HG02981 (cell line): ENCODE data around the gene NCAM1.

Experiments used
- ATAC-seq: cut with Tn5 transposase; IDR thresholded peaks from one replicate; pipeline ENCODE4 v1.9.1; 2021; ENCODE audit warnings: mild to moderate bottlenecking, moderate library complexity; ENCODE audit not compliant: unreplicated experiment

Gene NCAM1

GRCh38 chr11:113271551-113272245, 310.5 kb downstream of the NCAM1 start:
- ATAC-seq: no peak

DNA sequence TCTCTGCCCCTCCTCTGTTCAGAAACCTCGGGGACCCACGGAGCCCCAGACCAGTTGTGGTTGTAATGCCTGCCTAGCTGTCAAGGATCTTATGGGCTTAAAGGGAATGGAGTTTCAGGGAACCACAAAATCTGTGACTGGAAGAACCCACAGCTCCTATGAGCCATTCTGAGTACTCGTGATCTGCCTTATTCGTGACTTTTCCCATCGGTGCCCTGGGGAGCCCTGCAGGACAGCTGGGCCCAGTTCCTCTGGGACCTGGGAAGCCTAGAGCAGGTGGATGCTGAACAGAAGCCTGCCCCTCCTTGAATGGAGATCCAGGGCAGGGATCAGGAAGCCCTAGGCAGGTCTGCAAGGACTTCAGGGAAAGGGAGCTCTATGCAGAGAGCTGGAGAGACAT, 311.1 kb downstream of the NCAM1 start:
- no peak for ATAC-seq

- no peak for ATAC-seq
These were observed 311.9 kb downstream of the NCAM1 start for GRCh38 chr11:113272927-113273615.

- no peak for ATAC-seq
These were observed 312.5 kb downstream of the NCAM1 start for GRCh38 chr11:113273720-113274119.

GRCh38 chr11:113274713-113275582, 313.7 kb downstream of the NCAM1 start:
- ATAC-seq: no peak

DNA sequence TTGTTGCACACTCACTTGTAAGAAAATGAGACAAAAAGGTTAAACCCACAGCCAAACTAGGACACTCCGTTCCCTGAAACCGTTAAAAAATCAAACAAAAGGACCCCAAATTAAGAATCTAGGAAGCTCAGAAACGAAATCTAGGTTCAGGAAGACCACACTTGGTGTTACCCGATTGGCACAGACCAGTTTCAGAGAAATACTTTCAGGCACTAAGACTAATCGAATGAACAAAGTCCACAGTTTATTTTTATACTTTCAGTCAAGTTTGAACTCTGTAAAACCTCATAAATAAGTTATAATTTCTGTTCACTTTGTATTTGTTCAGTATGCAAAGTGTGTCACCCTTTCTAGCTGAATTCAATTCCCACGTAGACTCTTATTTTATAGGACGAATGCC, 314.4 kb downstream of the NCAM1 start:
- no peak for ATAC-seq

- ATAC-seq: no peak
These were observed 315.2 kb downstream of the NCAM1 start for GRCh38 chr11:113276466-113276865.

DNA sequence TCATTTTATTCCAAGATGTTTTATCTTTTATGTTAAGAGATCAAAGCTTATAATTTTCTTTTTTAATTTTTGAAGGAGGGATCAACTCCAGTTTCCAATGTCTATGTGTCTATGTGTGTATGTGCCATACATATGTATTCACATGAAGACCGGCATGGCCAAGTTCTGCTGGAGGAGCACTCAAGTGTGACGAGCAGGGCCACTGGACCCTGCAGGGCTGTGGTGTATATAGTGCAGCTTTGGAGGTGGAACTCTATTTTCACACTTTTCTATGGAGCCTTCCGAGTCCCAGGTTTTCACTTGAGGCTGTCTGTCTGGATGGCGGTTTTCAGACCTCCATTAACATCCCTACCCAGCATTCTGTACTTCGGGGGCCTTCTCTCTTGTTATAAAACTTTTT, 316.7 kb downstream of the NCAM1 start:
- no peak for ATAC-seq

GRCh38 chr11:113278481-113278880, 317.3 kb downstream of the NCAM1 start:
- ATAC-seq: no peak

GRCh38 chr11:113278925-113279324, 317.7 kb downstream of the NCAM1 start:
- ATAC-seq: no peak

- ATAC-seq: no peak
These were observed 318.4 kb downstream of the NCAM1 start for GRCh38 chr11:113279591-113279990.

DNA sequence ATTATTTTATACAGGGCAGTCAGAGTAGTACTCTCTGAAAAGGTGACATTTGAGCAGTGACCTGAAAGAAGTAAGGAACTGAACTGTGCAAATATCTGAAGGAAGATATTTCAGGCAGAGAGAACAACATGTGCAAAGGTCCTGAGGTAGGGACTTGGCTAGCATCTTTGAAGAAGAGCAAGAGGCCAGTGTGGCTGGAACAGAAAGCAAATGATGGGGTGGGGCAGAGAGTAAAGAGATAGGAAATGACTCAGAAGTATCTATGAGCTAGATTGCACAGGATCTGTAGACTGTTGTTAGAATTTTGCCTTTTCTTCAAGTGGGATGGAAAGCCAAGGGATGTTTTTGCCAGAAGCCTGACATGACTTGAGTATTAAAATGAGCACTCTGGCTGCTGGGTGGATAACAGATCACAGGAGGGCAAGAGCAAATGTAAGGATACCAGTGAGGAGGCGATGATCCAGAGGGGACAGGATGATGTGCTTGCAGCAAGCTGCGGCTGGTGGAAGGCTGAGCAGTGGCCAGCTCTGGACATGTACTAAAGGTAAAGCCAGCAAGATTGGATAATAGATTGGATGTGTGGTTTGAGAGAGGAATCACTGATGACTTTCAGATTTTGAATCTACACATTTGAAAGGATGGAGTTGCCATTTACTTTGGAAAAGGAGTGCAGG, 320.0 kb downstream of the NCAM1 start:
- no peak for ATAC-seq

DNA sequence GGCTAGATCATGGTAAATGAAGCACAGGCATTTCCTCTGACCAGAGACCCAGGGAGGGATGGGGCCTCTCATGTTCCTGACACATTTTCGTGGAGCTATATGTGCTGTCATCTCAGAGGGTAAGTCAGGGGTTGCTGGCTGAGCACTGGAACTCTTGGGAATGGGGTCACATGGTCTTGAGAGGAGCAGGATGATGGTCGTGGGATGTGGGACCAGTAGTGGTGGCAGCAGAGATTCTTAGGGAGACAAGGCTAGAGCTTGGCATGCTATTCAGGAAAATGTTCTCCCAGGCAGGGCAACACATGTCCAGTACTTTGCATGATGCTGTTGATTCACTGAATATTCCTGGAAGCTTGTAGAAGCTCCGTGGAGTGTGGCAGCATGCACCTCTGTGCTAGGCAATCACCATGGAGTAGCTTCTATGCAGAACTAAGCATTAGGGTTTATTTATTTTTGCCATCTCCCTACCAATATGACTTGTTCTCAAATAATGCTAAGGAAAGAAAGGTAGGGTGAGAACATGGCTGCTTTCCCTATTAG, 321.7 kb downstream of the NCAM1 start:
- ATAC-seq: no peak

DNA sequence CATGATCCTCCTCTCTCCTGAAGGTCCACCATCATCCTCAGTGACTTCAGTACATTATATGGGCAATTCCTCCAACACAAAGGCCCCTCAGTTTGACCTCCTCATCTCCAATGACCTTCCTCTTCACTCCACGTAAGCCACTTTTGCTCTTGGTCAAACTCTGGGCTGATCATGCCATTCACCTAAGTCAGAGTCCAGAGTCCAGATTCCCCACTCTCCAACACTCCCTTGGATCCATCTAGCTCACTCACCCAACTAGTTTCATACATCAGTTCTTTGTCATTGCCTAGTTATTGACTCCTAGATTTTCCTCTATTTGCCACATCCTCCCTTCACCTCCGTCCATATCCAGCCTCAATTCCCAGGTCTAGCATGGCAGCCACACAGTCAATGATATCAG, 322.7 kb downstream of the NCAM1 start:
- no peak for ATAC-seq

- ATAC-seq: no peak
These were observed 324.8 kb downstream of the NCAM1 start for GRCh38 chr11:113286009-113286408.

DNA sequence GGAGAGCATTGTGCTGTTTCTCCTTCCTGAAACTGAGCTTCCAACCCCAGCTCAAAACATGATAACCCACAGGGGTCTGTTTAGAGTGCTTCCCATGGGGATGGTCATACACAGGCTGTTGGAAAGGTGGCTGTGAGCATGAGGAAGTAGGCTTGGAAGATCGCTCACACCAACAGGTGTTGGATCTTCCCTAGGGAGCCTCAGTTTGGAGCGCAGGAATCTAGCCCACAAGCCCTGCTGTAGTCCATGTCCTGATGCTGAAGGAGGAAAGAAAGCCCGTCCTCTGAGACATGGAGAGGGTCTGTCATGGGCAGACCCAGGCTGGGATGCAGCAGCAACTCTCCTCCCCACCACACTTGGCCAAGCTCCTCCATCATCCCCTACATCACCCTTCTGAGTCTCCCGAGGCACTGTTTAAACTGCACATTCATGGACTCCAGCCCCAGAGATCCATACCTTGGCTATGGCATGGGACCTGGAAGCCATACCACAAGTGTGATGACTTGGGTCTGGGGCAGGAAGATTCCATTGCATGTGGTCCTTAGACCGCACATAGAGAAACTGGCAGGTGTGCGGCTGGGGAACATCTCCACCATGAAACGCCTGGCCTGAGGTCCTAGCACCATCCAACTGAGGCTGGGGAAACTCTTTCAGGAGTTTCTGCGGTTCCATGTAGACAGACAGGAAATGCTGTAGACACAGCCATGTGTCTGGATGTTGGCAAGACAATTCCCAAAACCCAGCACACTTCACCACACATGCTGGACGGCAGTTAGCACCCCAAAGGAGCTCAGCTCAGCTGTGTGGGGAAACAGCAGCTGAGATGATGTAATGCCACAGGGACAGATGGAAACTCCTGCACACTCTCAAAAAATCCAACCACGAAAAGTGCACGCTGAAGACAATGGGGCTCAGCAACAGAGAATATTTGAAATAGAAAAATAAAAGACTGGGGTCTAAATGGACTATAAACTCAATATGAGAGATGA, 325.6 kb downstream of the NCAM1 start:
- no peak for ATAC-seq

GRCh38 chr11:113287801-113288200, 326.6 kb downstream of the NCAM1 start:
- ATAC-seq: no peak

GRCh38 chr11:113288286-113288863, 327.2 kb downstream of the NCAM1 start:
- no peak for ATAC-seq

DNA sequence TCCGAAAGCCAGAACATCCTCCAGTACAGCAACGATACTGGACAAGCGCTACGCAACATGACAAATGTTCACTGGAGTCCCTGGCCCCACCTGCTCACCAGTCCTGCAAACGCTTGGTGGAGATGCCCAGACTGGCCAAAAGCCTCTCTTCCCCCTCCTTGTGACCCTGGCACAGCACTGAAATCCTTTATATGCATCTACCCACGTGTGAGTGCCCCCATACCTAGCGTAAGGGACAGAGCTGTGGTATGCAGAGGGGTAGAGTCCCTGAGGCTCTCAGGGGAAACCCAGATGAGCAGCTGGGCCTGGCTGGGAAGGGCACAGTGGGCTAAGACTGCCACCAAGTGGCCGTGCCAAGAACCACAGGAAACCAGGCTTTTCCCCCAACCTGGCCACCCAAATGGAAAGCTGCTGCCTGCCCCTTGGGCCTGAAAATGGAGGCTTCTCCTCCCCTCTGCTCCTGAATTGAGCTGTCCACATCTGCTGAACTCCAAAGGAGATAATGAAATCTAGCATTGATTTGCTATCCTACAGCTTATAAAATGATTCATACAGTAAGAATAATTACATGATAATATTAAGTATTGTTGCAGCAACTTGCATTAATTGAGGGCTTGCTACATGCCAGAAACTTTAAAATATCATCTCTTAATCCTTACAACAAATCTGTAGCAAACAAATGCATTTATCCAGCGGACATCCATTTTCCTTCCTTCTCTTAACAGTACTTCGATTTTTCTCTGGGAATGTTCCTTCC, 328.4 kb downstream of the NCAM1 start:
- ATAC-seq: peak; percentile 93
